NCI-H128 (cell line): ENCODE results near the gene FOXA3.
A peak's percentile ranks its signal among the peaks of the same experiment; 100 is the strongest.

Source experiments
- DNase-seq: peaks from one replicate; lab custom pipeline; 2025; ENCODE audit not compliant: unreplicated experiment; lab: John Stamatoyannopoulos, UW

Gene FOXA3

DNA sequence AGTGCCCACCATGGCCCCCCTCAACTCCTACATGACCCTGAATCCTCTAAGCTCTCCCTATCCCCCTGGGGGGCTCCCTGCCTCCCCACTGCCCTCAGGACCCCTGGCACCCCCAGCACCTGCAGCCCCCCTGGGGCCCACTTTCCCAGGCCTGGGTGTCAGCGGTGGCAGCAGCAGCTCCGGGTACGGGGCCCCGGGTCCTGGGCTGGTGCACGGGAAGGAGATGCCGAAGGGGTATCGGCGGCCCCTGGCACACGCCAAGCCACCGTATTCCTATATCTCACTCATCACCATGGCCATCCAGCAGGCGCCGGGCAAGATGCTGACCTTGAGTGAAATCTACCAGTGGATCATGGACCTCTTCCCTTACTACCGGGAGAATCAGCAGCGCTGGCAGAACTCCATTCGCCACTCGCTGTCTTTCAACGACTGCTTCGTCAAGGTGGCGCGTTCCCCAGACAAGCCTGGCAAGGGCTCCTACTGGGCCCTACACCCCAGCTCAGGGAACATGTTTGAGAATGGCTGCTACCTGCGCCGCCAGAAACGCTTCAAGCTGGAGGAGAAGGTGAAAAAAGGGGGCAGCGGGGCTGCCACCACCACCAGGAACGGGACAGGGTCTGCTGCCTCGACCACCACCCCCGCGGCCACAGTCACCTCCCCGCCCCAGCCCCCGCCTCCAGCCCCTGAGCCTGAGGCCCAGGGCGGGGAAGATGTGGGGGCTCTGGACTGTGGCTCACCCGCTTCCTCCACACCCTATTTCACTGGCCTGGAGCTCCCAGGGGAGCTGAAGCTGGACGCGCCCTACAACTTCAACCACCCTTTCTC lies 8.2 kb downstream of the FOXA3 start:
- no peak for DNase-seq

DNA sequence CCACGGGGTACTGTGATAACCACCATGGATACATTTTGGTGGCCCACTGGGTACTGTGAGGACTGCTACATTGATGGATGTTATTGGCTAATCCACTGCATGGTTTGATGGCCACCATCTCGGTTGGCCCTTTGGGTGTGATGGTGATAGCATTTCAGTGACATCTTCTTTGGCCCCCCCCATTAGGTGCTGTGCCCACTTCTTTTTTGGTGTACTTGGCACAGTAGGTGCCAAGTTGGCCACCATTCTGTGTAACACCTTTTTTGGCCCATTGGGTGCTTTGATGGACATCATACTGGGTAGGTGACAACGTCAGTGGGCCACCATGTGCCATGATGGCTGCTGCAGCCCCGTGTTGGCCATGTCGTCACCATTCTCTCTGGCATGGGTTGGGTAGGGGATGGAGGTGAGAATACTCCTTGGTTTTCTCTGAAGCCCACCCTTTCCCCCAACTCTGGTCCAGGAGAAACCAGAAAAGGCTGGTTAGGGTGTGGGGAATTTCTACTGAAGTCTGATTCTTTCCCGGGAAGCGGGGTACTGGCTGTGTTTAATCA lies 9.2 kb downstream of the FOXA3 start:
- DNase-seq: no peak

DNA sequence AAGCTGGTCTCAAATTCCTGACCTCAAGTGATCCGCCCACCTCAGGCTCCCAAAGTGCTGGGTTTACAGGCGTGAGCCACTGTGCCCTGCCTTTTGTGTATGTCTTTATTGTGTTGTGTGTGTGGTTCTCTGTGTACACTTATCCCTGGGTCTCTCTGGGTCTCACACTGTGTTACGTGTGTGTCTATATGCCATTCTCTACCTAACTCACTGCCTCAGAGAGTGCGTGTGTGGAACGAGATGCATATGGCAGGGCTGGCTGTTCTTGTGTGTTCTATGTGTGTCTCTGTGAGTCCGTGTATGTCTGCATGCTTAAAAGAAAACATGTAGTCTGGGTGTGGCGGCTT lies 10.5 kb downstream of the FOXA3 start:
- no peak for DNase-seq

DNA sequence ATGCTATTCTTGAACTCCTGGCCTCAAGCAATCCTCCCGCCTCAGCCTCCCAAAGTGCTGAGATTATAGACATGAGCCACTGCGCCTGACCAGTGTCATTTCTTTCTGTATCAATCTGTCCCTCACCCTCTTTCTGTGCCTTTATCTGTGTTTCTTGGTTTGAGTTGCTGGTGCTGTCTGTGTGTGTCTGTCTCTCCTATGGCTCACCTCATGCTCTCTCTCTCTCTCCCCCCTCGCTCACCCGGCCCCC lies 12.0 kb downstream of the FOXA3 start:
- no peak for DNase-seq

DNA sequence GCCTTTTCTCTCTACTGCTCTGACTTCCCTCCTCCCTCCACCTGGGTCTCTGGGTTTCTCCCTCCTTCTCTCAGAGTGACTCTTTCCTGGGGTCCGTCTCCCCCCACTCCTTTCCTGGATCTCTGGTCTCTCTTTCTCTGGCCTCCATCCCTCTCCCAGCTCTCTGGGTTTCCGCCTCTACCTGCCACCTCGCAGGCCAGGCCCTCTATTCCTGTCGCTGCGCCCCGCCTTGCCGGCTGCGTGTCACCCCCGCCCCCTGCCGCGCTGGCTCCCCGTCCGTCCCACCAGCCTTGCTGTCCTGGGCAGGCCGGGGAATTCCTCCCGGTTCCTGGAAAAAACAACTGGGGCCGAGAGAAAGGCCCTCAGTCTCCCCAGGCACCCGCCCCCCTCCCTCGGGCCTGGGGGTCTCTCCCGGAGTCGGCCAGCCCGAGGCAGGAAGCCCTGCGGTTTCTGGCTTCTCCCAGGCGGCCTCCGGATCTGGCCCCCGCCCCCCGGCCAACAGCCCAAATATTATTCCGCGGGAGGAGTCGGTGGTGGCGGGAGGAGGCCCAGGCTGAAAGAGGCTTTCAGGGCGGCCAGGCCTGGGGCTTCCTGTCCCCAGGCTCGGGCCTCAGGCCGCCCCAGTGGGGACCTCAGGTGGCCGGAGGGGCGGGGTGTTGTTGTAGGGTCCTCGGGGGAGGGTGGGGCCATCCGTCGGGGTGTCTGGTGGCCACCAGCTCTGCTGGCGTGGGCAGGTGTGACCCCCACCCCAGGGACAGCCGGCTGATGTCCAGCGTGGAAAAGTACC lies 12.5 kb downstream of the FOXA3 start:
- DNase-seq: no peak

DNA sequence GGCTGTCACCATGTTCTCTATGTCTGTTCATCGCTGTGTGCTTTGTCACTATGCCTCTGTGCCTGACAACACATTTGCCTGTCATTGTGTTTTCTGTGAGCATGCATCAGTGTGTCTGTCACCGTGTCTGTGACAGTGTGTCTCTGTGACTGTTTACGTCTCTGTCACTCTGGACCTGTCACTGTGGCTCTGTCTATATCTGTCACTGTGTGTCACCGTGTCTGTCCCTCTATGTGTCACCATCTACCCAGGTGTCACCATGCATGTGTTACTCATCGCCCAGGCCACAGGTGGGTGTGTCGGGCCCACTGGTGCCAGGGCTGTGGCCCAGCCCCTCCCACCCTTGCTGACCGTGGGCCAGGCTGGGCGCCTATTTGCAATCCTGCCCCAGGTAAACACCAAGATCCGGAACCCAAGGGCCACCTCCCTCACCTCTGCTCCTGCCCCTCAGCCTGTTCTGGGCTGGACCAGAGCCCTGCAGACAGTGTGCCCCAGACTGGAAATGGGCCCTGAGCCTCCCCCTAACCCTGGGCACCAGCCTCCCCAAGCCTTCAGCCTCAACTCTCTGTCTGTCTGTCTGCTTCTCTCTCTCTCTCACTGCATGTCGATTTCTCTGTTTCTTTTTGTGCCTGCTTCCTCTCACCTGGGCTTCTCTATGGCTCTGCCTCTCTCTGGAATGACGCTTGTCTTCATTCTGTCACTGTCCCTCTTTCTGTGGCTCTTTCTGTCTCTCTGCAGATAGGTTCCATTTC lies 14.1 kb downstream of the FOXA3 start:
- no peak for DNase-seq

DNA sequence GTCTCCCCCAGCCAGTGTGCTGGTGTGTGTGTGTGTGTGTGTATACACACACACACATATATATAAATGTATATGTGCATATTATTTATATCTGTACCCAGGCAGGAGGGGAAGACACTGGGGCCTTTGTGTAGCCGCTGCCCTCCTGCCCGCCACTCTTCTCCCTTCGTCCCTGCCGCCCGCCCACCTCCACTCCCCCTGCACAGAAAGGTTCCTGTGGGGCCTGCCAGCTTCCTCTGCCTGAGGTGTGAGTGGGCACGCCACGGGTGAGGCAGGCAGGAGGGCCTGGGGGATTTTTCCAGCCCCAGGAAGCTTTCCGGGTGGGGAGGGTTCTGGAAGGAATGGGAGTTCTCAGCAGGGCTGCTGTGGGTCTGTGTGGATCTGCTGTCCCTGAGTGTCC lies 14.9 kb downstream of the FOXA3 start:
- no peak for DNase-seq

DNA sequence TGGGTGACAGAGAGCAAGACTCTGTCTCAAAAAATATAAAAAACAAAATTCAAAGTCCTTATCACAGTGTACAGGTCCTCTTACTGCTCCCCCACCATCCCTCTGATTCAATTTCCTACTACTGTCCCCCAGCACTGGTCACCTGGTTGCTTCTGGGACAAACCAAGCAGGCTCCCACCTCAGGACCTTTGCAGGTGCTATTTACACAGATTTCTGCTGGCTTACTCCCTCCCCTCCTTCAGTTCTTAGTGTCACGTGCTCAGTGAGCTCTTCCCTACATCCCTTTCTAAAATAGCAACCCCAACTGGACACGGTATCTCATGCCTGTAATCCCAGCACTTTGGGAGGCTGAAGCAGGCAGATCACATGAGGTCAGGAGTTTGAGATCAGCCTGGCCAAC lies 15.8 kb downstream of the FOXA3 start:
- DNase-seq: no peak

DNA sequence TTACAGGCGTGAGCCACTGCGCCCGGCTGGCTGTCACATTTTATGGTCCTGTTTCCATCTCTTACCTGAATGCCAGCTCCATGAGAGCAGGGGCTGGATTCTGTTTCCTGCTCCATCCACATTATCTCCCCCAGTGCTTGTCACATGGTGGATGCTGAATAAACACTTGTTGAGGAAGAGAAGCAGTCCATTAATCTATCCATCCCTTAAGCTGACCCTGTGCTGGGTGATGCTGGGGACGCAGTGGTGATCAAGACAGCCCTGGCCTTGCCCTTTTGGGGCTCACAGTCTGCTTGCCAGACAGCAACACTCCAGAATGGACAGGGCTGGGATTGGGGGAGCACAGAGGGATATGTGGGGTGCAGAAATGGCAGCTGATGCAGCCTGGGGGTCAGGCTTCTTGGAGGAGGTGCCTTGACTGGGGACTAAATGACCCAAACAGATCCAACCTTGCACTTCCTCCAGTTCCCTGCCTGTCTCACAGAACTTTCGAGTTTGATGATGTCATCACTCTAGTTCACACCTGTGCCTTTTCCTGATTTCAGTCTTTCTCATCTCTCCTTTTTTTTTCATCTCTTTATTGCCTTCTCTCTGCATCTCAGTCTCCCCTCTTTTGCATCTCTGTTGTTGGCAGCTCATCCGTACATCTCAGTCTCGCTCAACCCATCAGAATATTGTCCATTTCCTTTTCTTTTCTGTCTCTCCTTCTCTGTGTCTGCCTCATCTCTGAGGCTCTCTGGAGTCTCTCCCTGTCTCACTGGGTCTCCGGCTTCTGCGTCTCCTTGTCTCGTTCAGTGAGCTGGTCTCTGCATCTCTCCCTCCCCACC lies 17.2 kb downstream of the FOXA3 start:
- DNase-seq: no peak

DNA sequence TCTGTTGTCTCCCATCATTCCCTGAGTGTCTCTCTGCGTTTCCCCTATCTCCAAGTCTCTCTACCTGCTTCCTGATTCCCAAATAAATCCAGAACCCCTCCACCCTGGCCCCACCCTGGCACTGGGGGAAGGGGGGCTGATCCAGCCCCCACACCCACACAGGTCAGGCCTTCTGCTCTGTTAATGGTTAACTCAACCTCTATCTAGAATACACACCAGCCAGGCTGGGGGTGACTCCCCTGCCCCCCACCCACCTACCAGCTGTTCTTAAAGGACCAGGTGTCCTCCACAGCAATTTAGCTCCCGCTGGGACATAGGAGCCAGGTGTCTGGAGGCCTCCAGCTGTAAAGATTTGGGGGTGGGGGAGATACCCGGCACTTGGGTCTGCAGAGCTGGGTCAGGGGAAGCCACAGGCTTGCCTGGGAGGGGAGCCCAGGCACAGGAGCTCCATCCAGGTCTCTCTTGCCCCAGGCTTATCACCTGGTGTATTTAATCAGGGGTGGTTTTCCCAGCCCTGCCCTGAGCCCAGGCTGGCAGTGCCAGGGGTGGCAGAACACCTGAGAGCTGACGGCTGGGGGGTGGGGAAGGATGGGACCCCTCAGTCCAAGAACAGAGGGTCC lies 17.9 kb downstream of the FOXA3 start:
- DNase-seq: no peak

DNA sequence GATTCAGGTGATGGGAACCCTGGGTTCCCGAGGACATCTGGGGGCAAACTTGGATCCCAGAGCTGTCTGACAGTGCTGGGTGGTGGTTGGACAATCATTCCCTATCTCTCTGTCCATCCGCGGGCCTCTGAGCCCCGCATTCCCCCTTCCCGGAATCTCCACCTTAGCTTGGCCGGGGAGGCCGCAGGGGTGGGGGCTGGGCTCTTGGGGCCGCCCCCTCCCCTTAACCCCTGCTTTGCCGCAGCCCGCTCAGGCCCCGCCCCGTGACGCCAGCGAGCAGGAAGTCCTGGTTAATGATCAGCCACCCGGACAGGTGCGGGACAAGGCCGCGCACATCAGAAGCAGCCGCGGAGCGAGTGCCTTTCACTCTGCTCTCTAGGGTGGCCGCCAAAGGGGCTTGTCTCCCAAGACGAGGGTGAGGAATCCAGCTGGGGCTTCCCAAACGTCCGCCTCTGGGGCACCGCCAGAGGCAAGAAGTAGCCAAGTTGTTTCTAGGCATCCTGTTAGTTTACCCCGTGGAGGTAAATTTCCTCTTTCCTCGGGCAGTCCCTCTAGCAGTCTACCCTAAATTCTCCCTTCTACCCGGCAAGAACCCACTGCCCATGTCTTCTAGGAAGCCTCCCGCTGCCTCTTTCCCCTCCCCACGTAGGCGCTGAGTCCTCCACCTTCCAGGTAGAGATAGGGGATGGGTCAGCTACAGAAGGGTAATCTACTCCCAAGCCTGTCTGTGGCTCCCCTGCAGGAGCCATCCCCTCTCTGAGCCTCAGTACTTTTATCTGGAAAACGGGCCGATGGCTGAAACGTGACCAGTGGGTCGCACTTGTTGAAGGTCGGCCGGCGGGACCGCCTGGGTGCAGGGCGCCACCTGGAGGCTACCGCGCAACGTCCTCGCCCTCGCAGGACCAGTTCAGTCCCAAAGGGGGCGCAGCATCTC lies 18.8 kb downstream of the FOXA3 start:
- no peak for DNase-seq

DNA sequence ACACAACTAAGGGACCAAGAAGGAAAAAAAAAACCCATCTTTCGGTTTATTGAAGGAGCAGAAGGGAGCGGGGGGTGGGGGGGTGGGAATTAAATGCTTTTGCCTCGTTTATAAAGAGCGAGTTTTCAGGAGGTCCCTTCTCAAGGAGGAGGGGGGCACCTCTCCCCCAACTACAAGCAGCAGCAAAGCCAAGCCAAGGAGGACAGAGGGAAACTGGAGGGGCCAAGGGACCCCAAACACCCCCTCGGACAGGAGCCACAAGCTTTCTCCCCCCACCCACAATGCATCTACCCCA lies 19.4 kb downstream of the FOXA3 start:
- no peak for DNase-seq

DNA sequence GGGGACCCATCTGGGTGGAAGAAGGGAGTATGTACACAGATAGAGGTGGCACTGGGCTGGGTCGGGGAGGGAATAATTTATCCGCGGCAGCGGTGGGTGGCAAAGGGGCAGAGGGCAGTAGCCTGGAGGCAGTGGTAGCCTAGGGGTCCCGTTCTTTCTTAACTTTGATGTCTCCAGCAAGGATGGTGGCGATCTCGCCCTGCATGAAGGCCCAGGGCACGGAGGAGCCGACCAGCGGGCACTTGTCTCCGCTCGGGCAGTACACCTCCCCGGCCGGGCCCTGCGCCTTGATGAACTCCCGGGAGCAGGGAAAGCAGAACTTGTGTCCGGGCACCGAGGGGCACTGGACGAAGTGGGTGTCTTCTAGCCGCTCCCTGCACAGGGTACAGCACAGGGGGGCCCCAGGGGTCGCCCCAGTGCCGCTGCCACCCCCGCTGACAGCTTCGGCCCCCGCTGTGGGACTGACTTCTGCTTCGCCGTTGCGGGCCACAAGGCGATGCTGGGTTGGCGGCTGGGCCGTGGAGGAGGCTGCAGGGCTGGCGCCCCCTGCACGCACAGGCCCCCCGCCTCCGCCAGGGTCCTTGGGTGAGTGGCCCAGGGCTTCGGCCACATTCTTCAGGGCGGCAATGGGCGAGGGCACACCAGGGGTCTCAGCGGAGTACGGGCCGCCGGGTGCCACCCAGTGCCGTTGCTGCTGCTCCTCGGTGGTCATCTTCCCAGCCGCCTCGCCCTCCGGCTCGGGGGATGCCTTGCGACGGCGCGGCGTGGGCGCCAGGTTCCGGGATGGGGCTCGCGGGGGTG lies 20.0 kb downstream of the FOXA3 start:
- no peak for DNase-seq

DNA sequence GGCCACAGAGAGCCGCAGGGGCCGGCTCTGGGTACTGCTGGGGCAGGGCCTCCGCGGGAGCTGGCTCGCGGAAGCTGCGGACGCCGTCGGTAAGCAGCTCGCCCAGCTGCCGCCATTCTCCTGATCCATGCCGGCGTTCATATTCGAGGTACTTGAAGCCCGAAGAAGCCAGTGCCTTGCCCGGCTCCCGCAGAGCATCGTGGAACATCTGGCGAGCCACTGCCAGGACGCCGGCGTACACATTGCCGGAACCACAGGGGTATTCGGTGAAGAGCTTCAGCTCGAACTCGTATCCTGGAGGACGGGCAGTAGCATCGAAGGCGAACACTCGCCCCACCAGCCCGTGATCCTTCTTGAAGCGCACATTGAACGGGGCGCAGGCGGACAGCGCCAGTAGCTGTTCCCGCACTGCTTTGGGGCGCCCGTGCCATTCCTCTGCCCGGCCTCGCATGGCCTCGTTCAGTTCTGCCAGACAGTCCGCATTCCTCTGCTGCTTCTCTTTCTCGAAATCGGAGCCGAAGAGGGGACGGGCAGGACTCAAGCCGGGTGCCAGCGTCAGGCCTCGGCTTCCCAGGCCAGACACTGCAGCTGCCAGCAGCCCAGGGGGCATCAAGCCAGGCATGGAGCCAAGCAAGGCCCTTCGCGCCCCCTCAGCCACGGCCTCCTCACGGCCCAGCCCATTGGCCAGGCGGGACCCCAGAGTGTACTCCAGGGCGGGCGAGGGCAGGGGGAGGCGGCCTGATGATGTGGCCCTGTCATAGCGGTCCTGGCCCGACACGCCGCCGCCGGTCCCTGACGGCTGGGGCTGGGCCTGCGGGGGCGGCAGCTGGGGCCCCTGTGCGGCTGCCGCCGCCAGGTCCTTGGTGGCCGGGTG lies 20.8 kb downstream of the FOXA3 start:
- DNase-seq: no peak

DNA sequence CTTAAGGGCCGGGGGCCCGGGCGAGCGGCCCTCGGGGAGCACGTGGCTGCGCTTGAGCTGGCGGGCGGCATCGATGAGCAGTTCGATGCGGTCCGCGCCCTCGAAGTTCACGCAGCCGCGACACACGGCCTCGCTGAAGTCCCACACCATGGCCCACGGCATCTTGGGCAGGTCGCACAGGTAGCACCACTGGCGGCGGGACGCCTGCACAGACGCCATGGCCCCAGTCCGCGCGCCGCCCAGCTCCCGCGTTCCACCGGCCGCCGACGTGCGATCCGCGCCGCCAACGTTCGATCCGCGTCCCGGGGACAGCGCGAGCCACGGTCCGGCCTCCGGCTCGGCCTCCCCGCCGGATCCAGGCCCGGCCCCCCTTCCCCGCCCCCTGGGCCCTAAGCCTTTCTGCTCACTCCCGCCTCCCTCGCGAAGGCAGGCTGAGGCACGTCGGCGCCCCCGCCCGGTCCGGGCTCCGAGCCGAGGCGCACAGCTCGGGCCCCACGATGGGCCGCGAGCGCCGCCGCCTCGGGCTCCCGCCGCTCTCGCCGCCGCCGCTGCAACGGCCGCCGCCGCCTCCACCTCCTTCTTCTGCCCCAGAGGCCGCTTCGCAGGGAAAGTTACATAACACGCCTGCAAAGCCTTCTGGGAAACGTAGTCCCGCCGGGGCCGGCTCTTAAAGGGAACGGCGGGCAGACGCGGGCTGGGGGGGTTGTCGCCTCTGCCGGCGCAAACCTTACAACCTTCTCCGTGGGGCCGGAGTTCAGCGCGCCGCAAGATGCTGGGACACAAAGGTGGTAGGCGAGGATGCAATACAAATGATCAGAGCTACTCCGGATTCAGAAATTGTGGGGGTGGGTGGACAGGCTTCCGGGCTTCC lies 21.7 kb downstream of the FOXA3 start, which contains the start of gene IRF2BP1:
Gene IRF2BP1 (minus strand): TSS at position 586 of the 871 bp plus-strand sequence. CDS start 367 bp downstream, at position 219.
- DNase-seq: peak; percentile 84

DNA sequence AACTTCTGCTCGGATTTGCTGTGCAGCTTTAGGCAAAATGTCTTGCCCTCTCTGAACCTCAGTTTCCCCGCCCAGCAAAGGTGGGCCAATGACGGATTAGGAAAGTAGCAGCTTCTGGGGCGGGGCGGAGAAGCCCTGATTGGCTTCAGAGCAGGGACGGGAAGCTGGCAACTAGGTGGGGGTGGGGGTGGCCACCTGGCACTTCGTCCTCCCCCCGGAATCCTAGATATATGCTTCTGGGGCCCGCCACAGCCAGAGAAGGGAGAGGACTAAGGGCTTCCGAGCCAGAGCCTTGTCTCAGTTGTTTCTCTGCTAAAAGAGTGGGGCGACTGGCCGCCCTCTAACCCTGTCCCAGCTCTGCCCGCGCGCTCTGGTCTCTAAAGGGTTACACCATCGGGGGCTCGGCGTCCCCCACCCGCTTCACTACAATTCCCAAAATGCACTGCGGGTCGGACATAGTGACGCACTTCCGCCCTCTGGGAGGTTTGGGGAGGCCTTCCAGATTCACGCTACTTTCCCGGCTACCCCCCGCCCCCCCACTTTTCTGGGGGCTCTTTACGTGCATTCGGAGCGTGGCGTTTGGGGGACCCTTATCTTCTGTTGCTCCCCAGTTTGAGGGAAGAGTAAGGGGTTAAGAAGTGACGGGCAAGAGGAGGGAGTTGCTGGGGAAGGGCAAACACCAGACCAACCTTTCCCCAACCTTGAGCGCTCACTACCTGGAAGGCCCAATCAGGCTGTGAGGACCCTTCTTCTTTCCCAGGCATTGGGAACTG lies 22.5 kb downstream of the FOXA3 start:
- peak; percentile 85 for DNase-seq
